GM20431 (cell line): Measurements from ENCODE around the gene FAP.

Source experiments
- in situ Hi-C: fragments of 300-500 bp; cut with MseI, MboI; formaldehyde crosslinking; loops from one replicate; pipeline ENCODE4 v1.15.0; 2020; ENCODE audit warnings: low sequenced_read_pairs; ENCODE audit not compliant: unreplicated experiment

Gene FAP

GRCh38 chr2:162197069-162197825, 46.0 kb downstream of the FAP start:
- in situ Hi-C loops = no loop called here

- in situ Hi-C loops = no loop called here
Observed at GRCh38 chr2:162196638-162197037, 46.6 kb downstream of the FAP start.

DNA sequence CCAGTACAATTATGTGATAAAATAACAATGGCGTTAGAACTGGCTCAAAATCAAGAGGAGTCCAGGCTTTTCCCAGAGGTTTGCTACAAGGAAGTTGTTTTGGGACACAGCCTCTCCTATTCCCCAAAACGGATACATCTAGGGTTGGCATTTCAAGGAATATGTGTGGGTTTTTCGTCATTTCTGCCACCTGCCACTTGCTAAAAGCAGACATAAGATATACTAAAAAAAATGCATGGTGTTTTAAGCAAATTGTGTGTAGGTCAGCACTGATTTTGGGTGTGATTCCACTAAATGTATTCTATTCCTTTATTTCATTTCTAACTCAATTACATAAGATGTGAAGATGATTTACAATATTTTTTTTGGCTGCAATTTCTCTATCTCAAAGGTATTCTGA, 54.8 kb downstream of the FAP start:
- in situ Hi-C loops = no loop called here

DNA sequence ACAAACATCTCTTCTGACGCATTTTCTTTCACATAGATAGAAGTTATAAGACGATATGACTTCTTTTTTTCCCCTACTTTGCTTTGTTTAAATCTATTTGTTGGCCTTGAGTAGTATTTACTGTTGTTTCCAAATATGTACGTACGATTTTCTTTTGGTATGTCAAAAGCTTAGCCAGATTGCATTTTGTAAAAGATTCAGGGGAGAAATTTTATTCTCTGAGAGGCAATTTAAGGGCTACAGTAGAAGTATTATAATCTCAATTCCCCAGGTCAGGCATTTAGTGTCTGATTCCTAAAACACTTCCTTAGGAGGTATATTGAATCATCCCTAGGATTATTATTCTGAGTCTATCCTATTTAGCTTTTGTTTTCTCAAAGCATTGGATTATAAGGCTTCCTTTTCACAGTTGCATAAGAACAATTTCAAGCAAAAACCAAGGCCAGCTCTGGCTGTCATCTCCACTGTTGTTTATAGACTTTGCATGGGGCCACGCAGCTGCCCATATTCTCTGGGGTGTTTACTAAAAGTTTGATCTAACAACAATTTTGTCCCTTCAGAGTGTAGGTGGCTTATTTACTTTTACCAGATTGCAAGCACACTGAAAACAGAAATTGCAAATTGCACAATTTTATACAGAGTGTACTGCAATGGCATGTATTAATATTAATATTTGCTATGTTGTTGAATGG, 57.6 kb downstream of the FAP start:
- in situ Hi-C loops = no loop called here

DNA sequence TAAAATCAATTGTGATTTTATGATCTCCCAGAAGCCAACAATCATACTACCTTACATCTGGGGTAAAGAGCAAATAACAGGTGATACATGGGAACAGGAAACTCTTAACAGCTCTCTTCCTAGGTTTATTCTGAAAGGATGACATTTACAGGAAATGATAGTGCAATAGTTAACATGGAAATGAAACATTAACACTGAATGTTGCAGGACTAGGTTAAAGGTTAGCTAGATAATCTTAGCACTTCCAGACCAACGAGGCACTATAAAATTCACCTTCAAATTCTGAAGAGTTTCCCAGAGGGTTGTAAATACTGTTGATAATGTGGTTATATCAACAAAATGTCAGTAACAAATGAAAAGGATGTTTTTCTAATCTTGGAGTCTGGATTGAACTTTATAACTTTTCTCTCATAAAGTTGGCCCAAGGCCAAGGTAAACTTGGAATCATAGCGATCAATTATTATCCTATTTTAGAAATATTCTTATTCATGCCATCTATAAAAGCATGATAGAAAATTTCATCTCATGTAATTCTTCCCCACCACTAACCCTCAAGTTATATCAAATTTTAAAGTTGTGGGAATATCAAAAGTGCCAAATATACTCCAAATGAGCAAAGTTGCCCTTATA, 58.3 kb downstream of the FAP start:
- in situ Hi-C loops = no loop called here

DNA sequence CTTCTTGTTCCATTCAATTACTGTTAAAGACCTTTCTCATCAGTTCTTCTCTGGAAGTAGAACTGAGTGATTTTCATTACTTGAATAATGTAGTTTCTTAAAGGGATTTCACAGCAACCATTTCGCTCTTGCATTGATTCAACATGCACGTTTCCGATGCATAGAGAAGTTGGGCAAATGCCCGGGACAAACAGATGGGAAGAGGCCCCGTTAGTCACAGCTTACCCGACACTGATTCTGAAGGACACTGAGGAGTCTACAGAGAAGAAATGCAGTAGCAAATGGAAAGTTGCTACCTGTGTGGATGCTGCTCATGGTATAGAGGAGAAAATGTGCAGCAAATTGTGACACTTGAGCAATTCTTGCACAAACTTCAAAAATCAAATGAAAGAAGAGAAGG, 58.9 kb downstream of the FAP start:
- in situ Hi-C loops = no loop called here

DNA sequence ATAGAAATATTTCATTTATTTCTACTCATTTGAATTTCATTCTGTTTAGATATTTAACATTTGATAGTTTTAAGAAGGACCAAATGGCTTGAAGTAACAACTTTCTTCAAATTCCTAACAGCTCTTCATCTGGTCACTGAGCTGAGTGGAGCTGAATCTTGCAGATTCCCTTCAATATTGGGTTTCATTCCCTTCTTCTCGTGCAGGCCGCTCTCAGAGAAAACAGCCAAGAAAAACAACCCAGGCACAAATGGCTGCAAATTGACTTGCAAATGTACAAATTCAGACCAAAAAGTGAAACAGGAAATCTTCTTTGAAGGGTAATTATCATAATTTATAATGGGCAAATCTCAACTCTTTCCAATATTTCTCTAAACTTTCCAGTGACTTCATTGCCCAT, 60.9 kb downstream of the FAP start:
- in situ Hi-C loops = no loop called here

DNA sequence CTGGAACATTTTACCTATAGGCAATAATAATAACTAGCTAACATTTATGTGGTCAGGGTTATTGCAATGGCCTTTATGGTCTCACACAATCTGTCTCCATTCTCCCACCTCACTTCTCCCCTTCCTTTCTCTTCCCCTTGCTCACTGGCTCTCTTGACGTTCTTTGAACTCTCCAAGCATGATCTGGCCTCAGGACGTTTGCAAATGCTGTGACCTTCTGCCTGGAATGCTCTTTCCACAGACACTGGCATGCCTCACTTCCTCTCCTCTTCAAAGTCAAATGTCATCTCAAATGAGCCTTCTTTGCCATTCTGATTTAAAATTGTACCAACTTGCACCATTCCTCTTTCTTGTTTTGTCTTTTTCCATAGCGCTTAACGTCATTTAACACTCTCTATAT, 65.9 kb downstream of the FAP start:
- in situ Hi-C loops = no loop called here

GRCh38 chr2:162175714-162176113, 67.5 kb downstream of the FAP start:
- in situ Hi-C loops = no loop called here

GRCh38 chr2:162174746-162175145, 68.5 kb downstream of the FAP start:
- in situ Hi-C loops = no loop called here

DNA sequence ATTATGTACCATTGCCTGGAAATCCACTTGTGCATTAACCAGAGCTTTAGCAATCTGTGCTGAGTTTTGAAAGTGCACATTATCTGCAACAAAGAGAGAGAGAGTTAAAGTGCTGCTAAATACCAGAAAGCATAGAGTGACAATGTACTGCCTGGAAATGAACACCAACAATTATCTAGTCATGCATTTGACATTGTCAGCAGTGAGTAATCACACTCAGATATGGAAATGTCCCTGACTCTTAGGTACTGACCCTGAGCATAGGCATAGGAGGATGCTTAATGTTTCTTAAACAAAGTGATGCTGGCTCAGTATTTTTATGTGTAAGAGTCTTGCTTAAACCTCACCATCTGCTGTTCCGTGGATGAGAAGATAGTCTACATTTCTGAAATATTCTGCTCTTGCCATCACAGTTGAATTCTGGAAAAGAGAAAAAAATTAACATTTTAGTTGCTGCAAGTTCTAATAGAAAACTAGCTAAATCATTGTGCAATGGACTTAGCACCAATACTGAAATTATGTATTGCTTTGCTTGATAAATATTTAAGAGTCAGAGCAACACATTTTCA, 70.4 kb downstream of the FAP start:
- in situ Hi-C loops = no loop called here

- in situ Hi-C loops = no loop called here
Observed at GRCh38 chr2:162166745-162167144, 76.5 kb downstream of the FAP start.

- in situ Hi-C loops = no loop called here
Observed at GRCh38 chr2:162166174-162166573, 77.1 kb downstream of the FAP start.

DNA sequence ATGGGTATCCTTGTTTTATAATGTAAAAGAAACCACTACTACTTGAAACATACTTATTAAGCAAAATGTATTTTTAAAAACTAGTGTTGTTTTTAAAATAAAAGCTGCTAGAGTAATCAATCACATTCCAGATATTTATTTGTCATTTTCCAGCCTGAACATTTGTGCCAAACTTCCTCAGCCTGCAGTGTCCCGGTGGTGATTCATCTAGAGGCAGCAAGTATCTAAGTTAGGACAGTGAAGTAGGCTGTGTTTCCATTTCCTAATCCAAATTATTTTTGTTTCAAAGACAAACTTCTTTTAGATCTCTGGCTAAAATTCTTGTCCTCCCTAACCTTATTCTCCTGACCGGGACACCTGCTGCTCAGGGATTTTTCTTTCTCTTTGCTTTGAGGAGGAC, 78.4 kb downstream of the FAP start:
- in situ Hi-C loops = no loop called here

DNA sequence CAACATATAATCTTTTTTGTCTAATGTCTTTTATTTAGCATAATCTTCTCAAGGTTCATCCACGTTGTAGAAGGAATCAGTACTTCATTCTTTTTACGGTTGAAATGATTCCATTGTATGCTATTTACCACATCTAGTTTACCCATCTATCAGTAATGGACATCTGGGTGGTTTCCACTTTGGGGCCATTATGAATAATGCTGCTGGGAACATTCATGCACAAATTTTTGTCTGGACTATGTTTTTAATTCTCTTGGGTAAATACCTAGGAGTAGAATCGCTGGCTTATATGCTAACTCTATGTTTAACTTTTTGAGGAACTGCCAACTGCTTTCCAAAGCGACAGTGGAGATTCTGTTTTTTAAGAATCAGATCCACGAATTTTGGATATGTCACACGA, 83.8 kb downstream of the FAP start:
- in situ Hi-C loops = no loop called here

- in situ Hi-C loops = no loop called here
Observed at GRCh38 chr2:162156149-162156548, 87.1 kb downstream of the FAP start.

DNA sequence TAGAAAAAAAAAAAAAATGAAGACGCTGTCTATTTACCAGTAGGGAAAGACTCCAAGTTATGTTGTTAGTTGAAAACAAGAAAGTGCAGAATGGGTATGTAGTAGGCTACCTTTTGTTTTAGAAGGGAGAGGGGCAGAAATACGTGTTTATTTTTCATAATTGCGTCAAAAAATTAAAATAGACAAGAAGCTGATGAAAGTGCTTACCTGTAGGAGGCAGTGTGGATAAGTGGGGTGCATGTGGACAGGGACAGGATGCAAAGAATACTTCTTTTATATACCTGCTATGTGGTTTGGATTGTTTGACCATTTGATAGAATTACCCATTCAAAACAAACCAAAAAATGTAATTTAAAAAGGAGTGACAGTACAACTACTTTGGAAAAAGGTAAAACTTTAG, 88.2 kb downstream of the FAP start:
- in situ Hi-C loops = no loop called here

GRCh38 chr2:162153608-162154224, 89.5 kb downstream of the FAP start:
- in situ Hi-C loops = no loop called here

DNA sequence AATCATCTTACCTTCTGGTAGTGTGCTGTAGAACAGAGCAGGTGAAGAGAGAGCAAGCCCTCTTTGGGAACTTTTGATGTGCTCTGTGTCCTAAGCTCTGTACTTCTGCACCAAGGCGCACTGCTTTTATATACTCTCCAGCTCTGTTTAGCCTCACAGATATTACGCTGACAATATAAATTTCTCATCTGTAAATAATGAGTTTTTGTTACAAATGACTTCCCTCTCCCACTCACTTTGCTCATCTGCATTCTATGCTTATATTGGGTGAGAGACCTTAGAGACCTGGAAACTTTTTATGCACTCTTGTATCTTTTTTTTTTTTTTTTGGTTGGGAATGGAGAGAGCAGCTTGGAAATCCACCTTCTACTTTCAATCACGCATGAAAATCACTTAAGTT, 91.1 kb downstream of the FAP start, which contains the start of gene GCG:
Gene GCG, minus strand, starts transcription at position 101 of the 400 bp plus-strand sequence. CDS start 3,069 bp downstream, outside the sequence.
- in situ Hi-C loops = no loop called here

DNA sequence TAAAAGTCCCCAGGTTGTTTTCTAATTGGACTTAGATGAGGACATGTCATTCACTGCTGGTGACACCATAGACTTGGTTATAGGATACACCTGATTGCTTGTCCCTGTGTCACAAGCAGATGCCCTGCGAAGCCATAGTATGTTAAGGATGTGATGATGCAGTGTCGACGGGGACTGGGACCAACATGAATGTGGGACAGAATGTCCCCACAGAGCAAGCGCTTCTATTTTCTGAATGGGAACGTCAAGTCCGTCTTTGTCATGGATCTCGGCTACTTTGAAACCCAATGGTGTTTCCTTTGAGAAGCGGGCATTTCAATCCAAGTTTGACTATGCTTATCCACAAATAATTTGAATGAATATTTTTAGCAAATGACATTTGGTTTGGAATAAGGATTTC, 93.3 kb downstream of the FAP start:
- in situ Hi-C loops = no loop called here

GRCh38 chr2:162149466-162149865, 93.8 kb downstream of the FAP start:
- in situ Hi-C loops = no loop called here
